HG03575 (cell line): ENCODE measurements around the gene WASF2.
"Not testable (repeated sequence)": the region's sequence is repeated elsewhere in the genome, so short reads cannot be mapped to it uniquely, and the experiment has no call there.

Experiments
- ATAC-seq: cut with Tn5 transposase; IDR thresholded peaks from one replicate; pipeline ENCODE4 v1.9.1; 2021; ENCODE audit not compliant: unreplicated experiment, insufficient number of reproducible peaks, low FRiP score; ENCODE audit errors: extremely low read depth

The WASF2 gene

DNA sequence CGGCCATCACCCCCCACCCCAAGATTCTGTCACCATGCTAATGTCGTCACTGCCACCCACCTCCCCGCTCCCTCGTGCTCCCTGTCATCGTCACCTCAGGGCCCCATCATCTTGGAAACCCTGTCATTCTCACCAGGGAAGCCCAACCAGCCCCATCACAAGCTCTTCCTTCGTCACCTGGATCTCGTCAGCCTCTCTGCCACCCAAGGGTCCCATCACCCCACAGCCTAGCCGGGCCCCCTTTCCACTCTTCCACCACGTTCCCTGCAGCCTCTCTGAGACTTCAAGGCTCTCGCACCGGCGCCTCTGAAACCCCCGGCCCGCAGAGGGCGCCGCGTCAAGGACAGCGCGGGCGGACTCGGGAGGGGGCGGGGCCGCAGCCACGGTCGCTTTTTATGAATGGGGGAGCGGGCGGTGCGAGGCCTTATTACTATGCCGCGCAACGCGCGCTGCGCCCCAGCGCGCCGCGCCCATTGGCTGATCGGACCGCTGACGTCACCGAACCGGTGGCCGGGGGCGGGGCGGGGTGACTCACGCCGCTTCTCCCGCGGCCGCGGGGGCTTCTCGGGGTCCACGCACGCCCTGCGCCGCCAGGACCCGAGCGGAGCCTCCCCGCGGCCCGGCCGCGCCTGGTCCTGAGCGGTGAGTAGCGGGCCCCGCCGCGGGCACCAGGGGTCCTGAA lies 97.7 kb downstream of the WASF2 start, which contains the start of gene GPR3:
TSS of gene GPR3 (plus strand) at position 527 of the 682 bp plus-strand sequence. CDS start 1,177 bp downstream, outside the sequence.
- no peak for ATAC-seq

DNA sequence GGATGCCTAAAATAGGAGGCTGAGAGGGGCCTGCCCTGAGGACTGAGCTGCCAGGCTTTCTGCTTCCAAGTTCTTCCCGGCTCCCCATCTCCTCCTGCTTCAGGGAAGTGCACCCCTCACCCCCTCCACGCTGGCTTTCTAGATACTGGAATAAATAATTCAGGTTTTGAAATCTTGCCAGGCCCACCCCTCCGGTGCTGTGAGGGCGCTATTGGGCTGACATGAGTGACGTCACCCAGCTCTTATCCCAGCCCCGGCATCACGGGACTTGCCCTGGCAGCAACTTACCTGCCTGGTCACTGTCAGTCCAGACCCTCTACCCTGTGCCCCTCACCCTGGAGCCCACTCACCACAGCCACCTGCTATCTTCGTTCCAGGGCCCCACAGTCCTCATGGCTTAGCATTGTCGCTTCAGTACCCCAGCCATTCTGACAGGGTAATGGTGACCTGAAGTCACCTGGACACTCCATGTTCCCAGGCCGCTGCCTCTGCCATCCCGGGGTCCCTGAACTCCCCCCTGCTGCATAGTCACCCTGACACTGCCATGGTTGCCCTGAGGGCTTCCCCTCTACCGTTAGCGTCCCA lies 98.4 kb downstream of the WASF2 start:
- no peak for ATAC-seq

DNA sequence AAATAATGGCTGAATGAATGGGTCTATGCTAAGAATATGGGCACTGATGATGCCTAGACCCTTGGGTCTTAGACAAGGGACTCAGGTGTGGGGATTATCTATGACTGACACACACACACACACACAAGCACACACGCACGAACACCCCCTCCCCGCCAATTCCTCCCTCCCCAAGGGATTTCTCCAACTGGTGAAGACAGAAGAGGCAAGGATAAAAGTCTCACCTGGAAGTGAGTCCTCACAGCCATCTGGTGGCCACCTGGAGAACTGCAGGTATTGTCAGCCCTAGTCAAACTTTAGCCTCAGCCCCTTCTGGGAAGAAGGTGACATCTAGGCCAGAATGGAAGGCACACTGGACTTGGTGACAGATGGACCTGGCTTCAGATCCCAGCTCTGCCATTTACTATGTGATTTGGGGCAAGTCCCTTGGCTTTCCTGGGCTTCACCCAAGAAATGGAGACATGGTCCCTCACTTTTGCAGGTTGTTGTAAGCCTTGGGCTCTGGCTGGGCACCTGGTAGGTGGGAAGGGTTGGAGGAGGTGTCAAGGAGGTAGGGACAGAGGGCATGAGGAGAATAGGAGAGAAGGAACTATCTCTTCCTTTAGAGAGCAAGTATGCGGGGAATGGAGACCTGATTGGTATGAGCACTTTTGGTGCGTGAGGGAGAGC lies 101.5 kb downstream of the WASF2 start:
- no peak for ATAC-seq

DNA sequence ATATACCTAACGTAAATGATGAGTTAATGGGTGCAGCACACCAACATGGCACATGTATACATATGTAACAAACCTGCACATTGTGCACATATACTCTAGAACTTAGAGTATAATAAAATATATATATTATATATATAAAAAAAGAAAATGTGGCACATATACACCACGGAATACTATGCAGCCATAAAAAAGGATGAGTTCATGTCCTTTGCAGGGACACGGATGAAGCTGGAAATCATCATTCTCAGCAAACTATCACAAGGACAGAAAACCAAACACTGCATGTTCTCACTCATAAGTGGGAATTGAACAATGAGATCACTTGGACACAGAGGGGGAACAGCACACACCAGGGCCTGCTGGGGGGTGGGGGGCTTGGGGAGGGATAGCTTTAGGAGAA lies 105.2 kb downstream of the WASF2 start:
- ATAC-seq: not testable (repeated sequence)

DNA sequence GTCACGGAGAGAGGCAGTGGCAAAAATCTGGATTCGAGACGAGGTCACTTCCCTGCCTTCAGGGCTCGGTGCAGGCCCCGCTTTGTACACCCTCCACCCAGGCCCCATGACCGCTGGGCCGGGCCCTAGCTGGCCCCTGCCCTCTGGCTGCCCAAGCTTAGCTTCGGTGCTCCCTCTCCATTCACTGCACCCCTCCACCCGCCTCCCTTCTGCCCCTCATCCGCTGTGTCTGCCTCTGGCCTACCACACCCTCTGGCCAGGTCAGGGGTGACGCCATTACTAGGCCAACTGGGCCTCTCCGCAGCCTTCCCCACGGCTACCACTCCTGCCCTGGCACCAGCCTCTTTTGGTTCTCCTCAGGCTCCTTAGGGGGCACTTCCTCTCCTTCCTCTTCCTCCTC lies 106.3 kb downstream of the WASF2 start:
- ATAC-seq: no peak

DNA sequence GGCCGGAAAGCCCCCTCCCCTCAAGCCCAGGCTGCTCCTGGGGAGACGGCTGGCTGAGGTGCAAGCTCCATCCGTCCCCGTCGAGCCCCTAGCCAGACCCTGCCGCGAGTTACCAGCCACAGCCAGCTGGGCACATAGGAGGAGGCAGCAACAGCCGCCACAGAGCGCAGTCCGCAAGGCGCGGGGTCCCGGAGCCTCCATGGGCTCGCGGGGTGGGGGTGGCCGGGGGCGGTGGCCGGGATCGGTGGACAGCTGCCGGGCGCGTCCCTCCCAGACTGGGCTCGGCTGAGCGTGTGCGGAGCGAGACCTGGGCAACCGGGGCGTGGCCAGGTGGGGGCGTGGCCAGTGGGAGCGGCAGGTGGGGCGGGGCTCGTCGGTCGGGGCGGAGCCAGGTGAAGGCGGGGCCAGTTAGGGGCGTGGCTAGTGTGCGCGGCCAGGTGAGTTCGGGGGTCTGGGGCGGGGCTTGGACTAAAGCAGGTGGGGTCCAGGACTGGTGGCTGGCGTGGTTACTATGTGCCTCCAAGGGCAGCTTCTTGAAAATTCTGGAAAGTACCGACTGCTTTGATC lies 106.8 kb downstream of the WASF2 start, which contains the start of gene CD164L2:
TSS of gene CD164L2 (minus strand) at position 295 of the 567 bp plus-strand sequence. CDS start at position 201, 94 bp downstream.
- no peak for ATAC-seq

DNA sequence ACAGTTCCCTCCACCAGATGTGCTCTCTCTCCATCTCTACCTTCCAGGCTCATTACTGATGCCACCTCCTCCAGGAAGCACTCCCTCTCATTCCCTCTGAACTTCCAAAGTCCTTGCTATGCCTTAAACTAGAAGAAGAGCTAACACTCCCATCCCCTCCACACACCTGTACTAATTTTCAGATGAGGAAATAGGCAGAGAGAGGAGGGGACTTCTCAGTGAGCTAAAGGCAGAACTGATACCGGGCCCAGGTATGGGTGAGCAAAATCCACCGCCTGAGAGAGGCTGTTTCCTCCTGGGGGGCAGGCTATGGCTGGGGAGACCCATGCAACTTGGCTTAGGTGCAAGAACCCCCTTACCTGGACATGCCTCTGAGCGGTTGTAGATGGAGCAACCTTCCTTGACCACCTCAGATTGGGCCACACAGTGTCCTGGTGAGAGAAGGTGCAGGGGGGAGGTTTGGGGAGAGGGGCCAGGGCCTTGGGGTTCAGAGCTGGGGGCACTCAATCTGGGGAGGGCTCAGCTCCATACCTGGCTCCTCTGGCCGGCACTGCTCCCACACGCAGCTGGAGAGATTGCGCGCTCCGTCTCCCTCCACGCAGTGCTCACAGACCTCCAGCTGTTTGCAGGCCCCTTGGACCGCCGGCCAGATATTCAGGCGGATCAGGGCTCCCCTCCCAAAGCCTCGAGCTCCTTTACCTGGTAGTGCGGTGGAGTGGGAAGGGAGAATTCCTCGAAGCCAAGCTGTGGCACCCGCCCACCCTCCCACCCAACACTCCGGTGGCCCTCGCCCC lies 107.8 kb downstream of the WASF2 start:
- no peak for ATAC-seq

DNA sequence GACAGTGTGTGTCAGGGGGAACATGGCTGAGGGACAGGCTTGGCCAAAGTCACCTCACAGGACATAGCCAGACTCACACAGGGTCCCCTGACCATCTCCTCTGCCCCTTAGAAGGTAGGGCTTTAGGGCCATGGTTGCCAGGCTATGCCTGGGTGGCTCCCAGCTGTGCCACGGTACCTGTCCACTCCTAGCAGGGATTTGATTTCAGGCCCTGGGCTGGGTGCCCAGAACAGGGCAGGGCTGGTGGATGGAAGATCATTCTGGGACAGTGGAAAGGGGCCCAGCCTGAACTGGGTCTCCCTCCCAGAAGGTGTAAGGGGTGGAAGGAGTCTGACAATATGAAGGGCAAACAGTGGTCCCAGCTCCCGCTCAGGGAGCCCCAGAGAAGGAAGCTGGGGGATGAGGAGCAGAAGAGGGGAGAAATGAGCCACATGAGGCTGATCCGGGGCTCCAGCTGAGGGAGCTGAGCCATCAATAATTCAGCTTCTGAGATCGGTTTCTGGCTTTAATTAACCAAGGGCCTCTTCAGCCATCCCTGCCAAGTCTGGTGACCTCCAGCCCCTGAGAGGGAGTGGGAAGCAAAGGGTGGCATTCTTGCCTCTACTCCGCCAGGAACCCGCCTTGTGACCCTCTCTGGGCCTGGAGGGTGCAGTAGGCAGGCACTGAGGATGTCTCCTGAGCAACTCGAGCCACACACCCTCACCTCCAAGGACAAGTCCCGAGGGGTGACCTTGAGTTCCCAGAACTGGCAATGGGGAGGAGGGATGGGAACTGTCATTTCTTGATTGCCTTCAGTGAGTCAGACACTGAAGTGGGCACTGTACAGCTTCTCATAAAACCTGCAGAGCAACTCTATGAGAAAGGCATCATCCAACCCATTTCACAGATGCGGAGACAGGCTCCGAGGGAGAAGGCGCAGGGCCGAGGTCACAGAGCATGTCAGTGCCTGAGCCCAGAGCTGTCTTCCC lies 108.9 kb downstream of the WASF2 start:
- no peak for ATAC-seq

DNA sequence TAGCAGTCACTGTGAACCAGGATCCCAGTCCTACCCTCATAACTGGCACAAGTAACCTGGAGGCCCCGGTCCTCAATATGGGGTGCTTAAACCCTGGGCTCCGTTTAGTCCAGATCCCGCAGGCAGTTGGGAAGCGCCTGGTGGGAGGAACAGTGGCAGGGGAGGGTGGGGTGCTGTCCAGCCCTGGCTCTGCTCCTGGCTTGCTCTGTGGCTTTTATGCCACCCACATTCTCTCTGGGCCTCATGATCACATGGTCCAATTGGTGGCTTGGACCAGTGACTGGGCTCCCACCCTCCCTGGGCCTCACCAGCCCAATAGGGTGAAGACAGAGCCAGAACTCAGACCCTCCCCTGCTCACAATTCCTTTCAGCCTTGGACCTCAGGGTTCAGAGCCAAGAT lies 109.7 kb downstream of the WASF2 start:
- no peak for ATAC-seq

DNA sequence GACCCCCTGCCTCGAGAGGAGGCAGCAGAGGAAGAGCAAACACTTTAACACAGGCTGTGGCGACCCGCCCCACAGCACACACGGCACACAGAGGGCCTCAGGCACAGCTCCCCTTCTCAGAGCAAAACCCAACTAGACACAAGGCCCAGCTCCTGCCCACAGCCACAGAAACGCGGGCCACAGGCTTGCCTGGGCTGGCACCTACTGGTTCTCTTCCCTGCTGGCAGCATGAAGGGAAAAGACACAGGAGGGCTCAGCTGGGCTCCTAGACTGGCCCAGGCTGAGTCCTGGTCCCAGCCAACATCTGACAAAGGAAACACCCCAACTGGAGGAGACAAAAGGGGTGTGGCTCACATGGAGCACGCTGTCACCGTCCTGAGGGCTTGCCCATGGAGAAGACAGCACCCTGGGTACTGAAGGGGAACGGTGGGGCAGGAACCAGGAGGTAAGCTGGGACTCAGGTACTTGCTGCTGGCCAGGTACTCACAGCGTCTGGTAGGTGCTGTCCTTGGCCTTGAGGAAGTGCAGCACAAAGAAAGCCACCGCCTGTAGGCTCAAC lies 110.3 kb downstream of the WASF2 start:
- ATAC-seq: no peak

DNA sequence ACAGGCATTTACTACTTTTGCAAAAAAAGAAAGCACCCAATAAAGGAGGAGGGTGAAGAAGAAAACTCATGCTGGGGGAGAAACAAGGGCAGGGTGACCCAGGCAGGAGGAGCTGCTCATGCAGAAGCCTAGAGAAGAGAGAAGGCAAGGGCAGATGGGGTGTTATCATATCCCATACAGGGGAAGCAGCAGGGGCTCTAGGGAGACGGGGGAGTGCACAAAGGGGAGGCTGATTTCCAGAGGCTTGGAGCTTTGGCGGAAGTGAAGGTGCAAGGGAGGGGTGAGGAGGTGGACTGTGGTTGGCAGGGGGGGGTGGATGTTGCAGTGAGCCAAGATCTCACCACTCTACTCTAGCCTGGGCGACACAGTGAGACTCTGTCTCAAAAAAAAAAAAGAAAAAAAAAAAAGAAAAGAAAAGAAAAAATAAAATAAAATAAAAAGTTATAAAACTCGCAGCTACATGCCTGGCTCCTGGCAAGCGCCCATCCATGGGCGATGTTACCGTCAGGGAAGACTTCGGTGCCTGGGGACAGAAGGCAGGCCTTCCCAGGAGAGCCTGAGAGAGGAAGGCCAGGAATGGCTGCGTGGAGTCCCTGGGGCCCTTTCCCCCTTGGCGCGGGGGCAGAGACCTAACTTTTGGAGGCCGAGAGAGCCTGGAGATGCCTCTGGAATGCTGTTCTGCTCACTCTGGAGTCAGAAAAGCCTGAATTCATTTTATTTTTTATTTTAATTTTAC lies 112.0 kb downstream of the WASF2 start:
- ATAC-seq: no peak

DNA sequence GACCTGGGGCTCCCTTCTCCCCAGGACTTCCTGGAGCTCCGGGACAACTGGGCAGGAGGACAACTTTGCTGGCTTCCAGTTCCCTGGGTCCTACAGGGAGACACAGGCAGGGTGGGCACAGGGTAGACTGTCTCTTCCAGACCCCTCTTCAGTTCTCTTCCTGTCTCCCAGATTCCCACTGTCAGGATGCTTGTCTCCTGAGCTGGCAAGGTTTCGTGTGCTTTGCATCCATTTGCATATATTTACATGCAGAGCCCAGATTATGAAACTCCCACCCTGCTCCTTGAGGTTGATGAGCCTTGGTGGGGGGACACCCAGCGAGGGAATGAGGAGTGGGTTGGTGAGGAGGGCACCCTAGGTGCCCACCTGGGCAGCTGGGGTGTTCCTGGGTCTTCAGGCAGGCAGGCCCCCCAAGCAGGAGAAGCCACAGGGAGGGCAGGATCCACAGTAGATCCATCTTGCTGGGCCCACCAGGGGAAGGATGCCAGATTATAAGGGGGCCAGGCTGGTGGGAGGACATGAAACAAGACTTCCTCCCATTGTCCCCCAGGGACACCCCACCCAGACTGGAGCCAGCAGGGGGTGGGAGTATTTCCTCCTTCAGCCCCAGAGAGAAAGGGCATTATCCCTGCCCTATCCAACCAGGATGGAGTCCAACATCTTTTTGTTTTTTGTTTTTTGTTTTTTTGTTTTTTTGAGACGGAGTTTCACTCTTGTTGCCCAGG lies 115.4 kb downstream of the WASF2 start, which contains the start of gene FCN3:
TSS of gene FCN3 (minus strand) at position 463 of the 725 bp plus-strand sequence. CDS start at position 457, 6 bp downstream.
- no peak for ATAC-seq

DNA sequence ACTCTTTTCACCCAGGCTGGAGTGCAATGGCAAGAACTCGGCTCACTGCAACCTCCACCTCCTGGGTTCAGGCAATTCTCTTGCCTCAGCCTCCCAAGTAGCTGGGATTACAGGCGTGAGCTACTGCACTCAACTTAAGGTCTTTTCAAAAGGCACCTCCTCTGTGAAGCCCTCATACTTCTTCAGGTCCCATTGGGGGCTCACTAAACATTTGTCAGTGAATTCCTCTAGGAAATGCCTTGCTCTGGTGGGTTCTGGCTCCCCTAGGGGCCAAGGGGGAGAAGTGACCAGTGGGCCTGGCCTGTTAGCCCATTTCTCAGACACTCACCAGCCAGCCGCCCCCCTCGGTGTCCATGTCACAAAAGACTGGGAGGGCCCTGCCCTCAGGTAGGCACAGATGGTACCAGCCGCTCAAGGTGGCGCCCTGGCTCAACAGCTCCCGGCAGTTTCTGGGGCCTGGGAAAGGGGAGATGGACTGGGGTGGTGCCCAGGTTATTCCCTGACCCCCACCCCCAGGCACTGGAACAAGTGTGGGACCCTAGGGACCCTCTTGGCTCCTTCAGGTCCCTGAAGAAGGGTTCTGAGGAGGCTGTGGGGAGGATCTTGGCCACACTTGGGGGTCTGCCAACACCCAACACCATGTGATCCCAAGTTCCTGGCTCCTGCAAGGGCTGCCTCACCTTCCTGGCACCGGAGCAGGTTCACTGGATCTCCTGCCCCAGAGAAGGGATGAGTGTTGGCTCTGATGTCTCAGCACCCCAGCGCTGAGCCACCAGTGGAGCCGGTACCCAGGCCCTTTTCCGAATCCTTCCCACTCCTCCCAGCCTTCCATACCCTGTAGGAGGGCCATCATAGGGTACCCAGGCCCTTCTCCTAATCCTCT lies 116.9 kb downstream of the WASF2 start:
- ATAC-seq: no peak

DNA sequence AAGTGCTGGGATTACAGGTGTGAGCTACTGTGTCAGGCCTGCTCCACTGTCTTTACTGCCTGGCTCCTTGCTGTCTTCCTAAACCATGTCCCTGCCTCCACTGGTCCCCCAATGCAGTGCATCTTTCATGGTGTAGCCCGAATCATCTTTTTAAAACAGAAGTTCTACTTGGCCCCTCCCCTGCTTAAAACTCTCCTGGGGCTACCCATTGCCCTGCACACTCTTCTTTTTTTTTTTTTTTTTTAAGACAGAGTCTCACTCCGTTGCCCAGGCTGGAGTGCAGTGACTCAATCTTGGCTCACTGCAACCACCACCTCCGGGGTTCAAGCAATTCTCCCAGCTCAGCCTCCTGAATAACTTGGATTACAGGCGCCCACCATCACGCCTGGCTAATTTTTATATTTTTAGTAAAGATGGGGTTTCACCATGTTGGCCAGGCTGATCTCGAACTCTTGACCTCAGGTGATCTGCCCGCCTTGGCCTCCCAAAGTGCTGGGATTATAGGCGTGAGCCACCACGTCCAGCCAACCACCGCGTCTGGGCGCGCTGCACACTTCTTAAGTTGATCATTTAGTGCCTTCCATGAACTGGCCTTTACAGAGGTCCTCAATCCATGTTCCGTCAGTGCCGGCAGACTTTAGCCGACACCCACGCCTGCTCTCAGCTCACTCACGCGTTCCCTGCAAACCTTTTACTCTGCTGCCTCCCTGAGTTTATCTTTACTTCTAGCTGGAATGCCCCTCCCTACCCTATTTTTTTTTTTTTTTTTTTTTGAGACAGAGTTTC lies 117.8 kb downstream of the WASF2 start:
- ATAC-seq: no peak
